Naive thymus-derived CD8-positive, alpha-beta T cell (primary cell): Measurements from ENCODE around the gene RPH3AL. TPM values are rescaled to one million over a fixed set of nuclear protein-coding genes. Genes with fewer than 3 reads are reported as not detected.
"Not testable (repeated sequence)": the region's sequence is repeated elsewhere in the genome, so short reads cannot be mapped to it uniquely, and the experiment has no call there.

Experiments used
- ATAC-seq, 2 donors: fragments of 150-1000 bp; cut with Tn5 transposase in 1 of 2; sonication (Bioruptor Pico), chemical (Tn5 transposase) in 1 of 2; 1 replicate in 1 of 2; 2 replicates in 1 of 2; pipeline ENCODE4 v1.10.0; 2021; ENCODE audit warnings: mild to moderate bottlenecking in 2 of 2, moderate library complexity in 2 of 2
- POLR2A ChIA-PET: fragments of 350-600 bp; sonication (Branson Sonifier 250); formaldehyde crosslinking; loops from one replicate; lab custom pipeline; 2021; ENCODE audit warnings: antibody characterized with exemption; lab: Charles Lee
- DNase-seq, 10 donors: peaks; one replicate each; pipeline versions ENCODE4 v3.0.0 to v3.0.0-alpha.2; 2020 to 2022
- H3K27ac Mint-ChIP-seq, 10 donors: one replicate each; pipeline ENCODE4 v1.8.0; 2020 to 2022; ENCODE audit warnings: mild to moderate bottlenecking in 10 of 10, mixed read lengths in 10 of 10, moderate library complexity in 4 of 10, inconsistent platforms in 1 of 10
- H3K27me3 Mint-ChIP-seq, 5 donors: one replicate each; pipeline ENCODE4 v1.8.0; 2021 to 2022; ENCODE audit warnings: mixed read lengths in 5 of 5
- H3K36me3 Mint-ChIP-seq, 3 donors: one replicate each; pipeline ENCODE4 v1.8.0; 2020 to 2022; ENCODE audit warnings: mixed read lengths in 3 of 3, mild to moderate bottlenecking in 2 of 3, inconsistent platforms in 1 of 3
- H3K4me1 Mint-ChIP-seq, 4 donors: one replicate each; pipeline ENCODE4 v1.8.0; 2021 to 2022; ENCODE audit warnings: mixed read lengths in 4 of 4
- H3K4me3 Mint-ChIP-seq, 10 donors: one replicate each; pipeline ENCODE4 v1.8.0; 2020 to 2022; ENCODE audit warnings: mild to moderate bottlenecking in 10 of 10, mixed read lengths in 10 of 10, moderate library complexity in 6 of 10, inconsistent platforms in 1 of 10
- H3K9me3 Mint-ChIP-seq, 9 donors: one replicate each; pipeline ENCODE4 v1.8.0; 2020 to 2022; ENCODE audit warnings: mixed read lengths in 9 of 9, mild to moderate bottlenecking in 3 of 9, inconsistent platforms in 1 of 9, moderate library complexity in 1 of 9
- polyA plus RNA-seq, 3 donors: library from polyadenylated mRNA; unstranded; fragments of 300-500 nt; fragmentation: Illumina TruSeq; gene quantifications; one replicate each; pipeline ENCODE4 v1.2.3, GENCODE V29; 2021
- total RNA-seq, 8 experiments: library from RNA in 2 of 8; stranded (reverse) in 2 of 8; gene quantifications; one replicate each; pipeline ENCODE4 v1.2.3 and lab custom pipeline; 2021 to 2026

RPH3AL gene
- total and polyA plus RNA-seq, 5 experiments from 2014 or later: 1.9 to 30.0 (median 5.7) TPM

DNA sequence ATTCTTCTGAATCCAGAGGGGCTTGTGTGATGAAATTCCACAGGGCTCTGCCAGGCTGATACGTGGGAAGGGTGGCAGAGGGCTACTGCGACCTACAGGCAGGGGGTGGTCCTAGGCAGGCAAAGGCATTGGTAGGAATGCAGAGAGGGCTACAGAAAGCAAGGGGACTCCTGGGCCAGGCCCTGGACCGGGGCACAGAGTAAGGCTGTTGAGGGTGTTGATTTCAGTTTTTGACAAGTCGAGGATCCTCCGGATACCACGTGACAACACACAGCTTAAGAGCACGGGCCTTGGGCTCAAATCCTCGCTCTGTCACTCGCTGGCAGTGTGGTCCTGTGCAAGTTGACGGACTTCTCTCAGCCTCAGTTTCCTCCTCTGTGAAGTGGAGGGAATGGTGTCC, 152.0 kb downstream of the RPH3AL start:
- Mint-ChIP-seq H3K9me3 (no peaks in the 10 kb centered on the region), H3K36me3 (peaks cover 0 to 4% (median 0%) of the 10 kb centered on the region in 3 donors), H3K27ac (peak overlapping the region in 1 of 10 donors; percentile 37)

DNA sequence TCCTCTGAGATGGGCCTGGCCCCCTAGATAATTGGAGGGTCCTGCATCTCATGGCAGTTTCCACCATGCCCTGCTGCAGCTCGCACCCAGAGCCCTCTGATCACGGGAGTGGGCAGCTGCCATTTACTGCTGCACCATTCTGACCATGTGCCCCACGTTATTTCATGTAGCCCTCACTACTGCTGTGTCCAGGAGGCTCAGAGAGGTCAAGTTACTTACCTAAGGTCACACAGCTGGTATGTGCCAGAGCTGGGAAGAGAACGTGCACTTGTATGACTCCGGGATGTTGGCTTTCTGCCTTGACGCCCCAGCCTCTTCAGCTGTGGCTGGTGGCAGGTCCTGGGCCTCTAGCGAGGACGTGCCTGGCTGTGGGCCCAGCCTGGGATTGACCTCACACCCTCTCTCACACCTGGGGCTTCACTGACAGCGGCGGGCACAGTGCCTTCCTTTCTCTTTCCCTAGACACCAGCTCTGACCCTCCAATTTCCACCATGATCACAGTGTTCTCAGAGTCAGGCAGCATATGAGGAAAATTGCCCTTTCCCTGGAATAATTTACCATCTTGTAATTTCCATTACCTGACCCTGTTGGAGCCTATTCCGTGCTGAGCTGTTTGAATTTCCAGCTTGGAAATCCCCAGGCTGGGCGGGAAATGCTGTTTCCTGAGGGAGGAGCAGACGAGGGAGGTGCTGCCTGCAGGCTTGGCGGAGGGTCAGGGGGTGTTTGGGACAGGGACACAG, 152.6 kb downstream of the RPH3AL start:
- ATAC-seq (no peak), DNase-seq (no peak)
- no peaks in the 10 kb centered on the region for H3K4me1 Mint-ChIP-seq
- peak overlapping the region in 1 of 10 donors; percentile 49 for H3K27ac Mint-ChIP-seq
- H3K27me3 Mint-ChIP-seq: peaks cover 4 to 40% (median 8%) of the 10 kb centered on the region in 5 donors
- H3K9me3 Mint-ChIP-seq: no peaks in the 10 kb centered on the region
- H3K4me3 Mint-ChIP-seq: no peak overlapping the region
- H3K36me3 Mint-ChIP-seq: peaks cover 0 to 4% (median 0%) of the 10 kb centered on the region in 3 donors
- POLR2A ChIA-PET: no interaction called here

More for the DNA sequence above, 152.0 kb downstream of the RPH3AL start:
- no peak overlapping the region for H3K4me3 Mint-ChIP-seq
- no peak for DNase-seq
- POLR2A ChIA-PET: no interaction called here
- ATAC-seq: no peak
- peaks cover 4 to 40% (median 8%) of the 10 kb centered on the region in 5 donors for H3K27me3 Mint-ChIP-seq
- no peaks in the 10 kb centered on the region for H3K4me1 Mint-ChIP-seq

DNA sequence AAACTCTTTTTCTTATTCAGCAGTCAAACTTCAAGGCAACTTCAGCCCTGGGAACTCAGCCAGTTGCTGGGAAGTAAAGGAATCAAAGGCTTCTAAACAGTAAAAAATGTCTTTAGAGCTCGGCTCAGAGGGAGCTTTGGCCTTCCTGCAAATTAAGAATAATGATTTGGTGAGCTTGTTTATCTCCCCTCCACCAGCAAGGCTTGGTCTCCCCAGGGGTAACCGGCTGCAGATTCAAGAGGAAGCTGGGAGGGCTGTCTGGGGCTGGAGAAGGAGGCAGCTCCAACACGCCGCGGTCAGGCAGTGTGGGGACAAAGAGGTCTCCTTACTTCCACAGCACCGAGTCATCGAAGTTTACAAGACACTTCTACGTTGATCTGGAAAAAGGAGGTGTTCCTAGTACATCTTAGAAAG, 153.4 kb downstream of the RPH3AL start:
- POLR2A ChIA-PET: interaction anchor here (0.6 kb wide), 1 partner anchor 129 kb away, joined by 3 read pairs; no protein-coding TSS in a partner anchor
- no peak overlapping the region for H3K27ac Mint-ChIP-seq
- DNase-seq: no peak

DNA sequence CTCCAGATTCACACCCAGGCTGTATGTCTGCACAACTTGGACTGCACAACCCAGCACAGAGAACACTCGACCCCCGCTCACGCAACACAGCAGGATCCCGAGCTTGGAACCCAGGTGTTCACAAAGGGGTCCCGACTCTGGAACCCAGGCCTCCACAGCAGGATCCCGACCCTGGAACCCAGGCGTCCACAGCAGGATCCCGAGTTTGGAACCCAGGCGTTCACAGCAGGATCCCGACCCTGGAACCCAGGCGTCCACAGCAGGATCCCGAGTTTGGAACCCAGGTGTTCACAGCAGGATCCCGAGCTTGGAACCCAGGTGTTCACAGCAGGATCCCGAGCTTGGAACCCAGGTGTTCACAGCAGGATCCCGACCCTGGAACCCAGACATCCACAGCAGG, 154.4 kb downstream of the RPH3AL start:
- H3K27me3 Mint-ChIP-seq: peaks cover 0 to 38% (median 8%) of the 10 kb centered on the region in 5 donors
- H3K36me3 Mint-ChIP-seq, H3K4me1 Mint-ChIP-seq, DNase-seq, POLR2A ChIA-PET, H3K4me3 Mint-ChIP-seq, ATAC-seq, H3K9me3 Mint-ChIP-seq: not testable (repeated sequence)
- H3K27ac Mint-ChIP-seq: peak overlapping the region in 1 of 10 donors; percentile 65

More for the DNA sequence above, 153.4 kb downstream of the RPH3AL start:
- Mint-ChIP-seq H3K36me3 (peaks cover 0 to 4% (median 0%) of the 10 kb centered on the region in 3 donors), H3K9me3 (no peaks in the 10 kb centered on the region), H3K27me3 (peaks cover 4 to 40% (median 8%) of the 10 kb centered on the region in 5 donors), H3K4me3 (no peak overlapping the region), H3K4me1 (no peaks in the 10 kb centered on the region)
- no peak for ATAC-seq

DNA sequence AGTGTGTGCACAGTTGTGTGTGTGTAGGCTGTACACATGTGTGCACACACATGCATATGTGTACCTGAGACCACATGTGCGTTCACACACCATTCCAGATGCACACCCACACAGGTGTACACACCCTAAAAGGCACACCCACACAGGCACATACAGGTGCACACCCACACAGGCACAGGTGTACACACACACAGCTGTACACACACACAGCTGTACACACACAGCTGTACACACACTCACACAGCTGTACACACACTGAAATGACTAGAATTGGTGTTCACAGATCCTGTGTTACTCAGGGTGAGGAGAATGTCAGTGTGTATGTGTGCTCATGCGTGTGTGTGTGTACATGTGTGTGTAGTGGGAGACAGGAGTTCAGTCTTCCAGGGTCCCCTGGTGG, 155.3 kb downstream of the RPH3AL start:
- ATAC-seq (no peak), DNase-seq (no peak)
- Mint-ChIP-seq H3K27me3 (peaks cover 0 to 37% (median 8%) of the 10 kb centered on the region in 5 donors), H3K4me1 (peaks cover 0 to 1% (median 0%) of the 10 kb centered on the region in 4 donors), H3K36me3 (peaks cover 0 to 4% (median 0%) of the 10 kb centered on the region in 3 donors), H3K4me3 (no peak overlapping the region), H3K9me3 (no peaks in the 10 kb centered on the region), H3K27ac (no peak overlapping the region)
- POLR2A ChIA-PET: no interaction called here

DNA sequence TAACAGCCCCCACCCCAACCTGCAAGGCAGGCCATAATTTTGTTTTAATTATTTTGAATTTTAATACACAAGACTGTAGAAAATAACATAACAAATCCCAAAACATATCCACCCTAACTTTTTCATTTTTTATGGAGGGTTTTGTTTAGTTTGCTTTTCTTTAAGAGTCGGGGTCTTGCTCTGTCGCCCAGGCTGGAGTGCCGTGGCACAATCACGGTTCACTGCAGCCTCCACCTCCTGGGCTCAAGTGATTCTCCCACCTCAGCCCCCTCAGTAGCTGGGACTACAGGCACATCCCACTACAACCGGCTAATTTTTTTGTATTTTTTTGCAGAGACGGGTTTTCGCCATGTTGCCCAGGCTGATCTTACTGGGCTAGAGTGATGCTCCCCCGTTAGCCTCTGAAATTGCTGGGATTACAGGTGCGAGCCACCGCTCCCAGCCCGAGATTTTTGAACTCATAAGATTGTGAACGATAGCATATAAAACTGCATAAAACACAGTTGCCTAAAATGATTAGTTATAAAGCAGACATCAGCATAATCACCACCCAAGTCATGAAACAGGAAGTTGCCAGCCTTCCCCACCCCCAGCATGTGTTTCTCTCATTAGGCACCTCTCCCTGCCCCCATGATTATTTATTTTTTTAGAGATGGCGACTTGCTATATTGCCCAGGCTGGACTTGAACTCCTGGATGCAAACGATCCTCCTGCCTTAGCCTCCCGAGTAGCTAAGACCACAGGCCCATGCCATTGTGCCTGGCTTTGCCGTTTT, 157.6 kb downstream of the RPH3AL start:
- ATAC-seq: no peak
- no peak overlapping the region for H3K4me3 Mint-ChIP-seq
- H3K27ac Mint-ChIP-seq: peak overlapping the region in 1 of 10 donors; percentile 22
- H3K36me3 Mint-ChIP-seq: peaks cover 0 to 4% (median 0%) of the 10 kb centered on the region in 3 donors
- peaks cover 0 to 1% (median 0%) of the 10 kb centered on the region in 4 donors for H3K4me1 Mint-ChIP-seq
- peaks cover 0 to 29% (median 8%) of the 10 kb centered on the region in 5 donors for H3K27me3 Mint-ChIP-seq
- H3K9me3 Mint-ChIP-seq: no peaks in the 10 kb centered on the region
- POLR2A ChIA-PET: no interaction called here
- DNase-seq: no peak

DNA sequence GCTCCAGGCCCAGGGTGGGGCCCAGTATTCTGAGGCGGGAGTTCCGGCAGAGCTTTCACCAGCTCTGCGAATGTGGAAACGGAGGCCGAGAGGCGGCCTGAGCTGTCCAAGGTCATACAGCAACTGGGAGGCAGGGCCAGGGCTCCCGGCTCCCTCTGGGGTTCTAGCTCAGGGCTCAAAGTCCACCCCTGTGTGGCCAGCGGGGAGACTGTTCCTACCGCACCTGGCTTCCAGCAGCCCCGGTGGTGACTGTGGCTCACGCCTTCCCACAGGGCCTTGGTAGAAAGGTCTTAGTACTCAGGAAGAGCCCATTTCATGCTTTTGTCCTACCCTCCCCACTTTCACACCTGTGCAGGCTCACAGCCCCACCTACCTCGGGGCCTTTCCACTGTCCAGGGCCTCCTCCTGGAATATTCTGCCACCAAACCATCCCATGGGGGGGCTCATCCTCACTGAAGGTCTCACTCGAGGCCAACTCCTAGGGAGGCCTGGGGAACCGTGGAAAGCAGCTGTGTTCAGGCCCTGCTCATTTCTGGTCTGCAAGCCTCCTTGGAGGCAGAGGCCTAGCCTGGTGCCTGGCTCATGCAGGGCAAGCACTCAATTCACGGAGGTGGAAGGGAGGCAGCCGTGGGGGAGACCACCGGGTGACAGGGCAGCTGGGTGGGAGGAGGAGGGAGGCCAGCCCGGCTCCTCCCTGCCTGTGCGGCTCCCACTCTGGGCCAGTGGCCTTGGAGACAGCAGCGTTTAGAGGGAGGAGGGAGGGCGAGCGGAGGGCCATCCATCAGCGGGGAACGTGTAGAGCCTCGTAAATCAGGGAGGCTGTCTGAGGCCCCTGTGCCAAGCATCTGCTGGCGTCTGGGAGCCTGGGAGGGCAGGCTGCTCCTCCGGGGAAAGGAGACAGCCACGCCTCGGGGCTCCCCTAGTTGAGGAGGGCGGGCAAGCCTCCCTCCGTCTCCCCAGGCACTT, 158.5 kb downstream of the RPH3AL start:
- Mint-ChIP-seq H3K9me3 (no peaks in the 10 kb centered on the region), H3K27me3 (peaks cover 0 to 20% (median 6%) of the 10 kb centered on the region in 5 donors), H3K4me1 (peaks cover 0 to 1% (median 0%) of the 10 kb centered on the region in 4 donors), H3K4me3 (no peak overlapping the region), H3K36me3 (peaks cover 0 to 4% (median 0%) of the 10 kb centered on the region in 3 donors), H3K27ac (no peak overlapping the region)
- POLR2A ChIA-PET: no interaction called here
- DNase-seq (no peak), ATAC-seq (no peak)

DNA sequence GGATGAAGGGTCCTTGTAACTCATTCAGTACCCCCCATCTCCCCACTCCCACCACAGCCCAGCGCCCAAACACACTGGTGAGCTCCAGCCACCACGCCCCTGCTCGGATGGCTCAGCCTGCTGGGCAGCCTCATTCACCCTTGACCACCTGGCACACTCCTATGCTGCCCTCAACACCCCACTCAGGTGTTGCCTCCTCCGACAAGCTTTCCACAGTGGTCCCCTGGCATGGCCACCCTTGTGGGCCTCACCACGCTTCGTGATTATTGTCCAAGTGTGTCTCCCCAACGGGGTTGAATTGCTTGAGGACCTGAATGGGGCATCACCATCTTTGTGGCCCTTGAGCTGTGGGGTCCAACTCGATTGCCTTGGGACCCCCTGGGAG, 159.2 kb downstream of the RPH3AL start:
- H3K4me1 Mint-ChIP-seq: peaks cover 0 to 1% (median 0%) of the 10 kb centered on the region in 4 donors
- no peak overlapping the region for H3K4me3 Mint-ChIP-seq
- ATAC-seq (no peak), DNase-seq (no peak)
- POLR2A ChIA-PET: no interaction called here
- H3K27ac Mint-ChIP-seq: no peak overlapping the region
- no peaks in the 10 kb centered on the region for H3K9me3 Mint-ChIP-seq
- H3K27me3 Mint-ChIP-seq: peaks cover 0 to 16% (median 3%) of the 10 kb centered on the region in 5 donors
- H3K36me3 Mint-ChIP-seq: no peaks in the 10 kb centered on the region

DNA sequence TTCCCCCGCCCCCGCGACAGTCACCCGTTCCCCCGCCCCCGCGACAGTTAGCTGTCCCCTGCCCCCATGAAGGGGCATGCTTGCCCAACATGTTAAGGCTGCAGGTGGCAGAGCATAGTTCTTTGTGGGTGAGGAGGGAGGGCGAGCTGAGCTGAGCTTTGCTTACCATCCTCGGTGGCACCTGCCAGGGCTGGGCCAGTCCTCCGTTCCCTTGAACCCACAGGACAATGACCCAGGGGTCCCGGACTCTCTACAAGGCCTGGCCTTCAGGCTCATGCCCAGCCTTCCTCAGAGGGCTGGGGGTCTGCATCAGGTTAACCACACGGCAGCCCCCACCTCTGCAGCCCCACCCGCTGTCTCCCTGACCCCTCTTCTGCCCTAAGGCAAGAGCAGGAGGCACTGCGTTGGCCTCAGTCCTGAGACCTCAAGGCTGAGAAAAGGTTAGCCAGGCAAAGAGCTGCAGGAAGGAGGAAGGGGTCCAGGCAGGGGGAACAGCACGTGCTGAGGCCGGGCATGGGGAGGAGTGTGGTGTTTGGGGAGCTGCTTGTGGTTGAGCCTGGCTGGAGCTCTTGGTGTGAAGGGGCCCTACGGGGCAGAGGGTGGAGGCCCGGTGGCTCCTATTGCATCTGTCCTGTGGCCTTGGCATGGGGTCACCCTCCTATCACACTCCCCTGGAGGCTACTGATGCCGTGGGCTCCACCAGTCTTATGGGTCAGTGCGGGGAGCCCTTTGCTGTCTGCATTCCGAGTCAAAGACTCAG, 159.8 kb downstream of the RPH3AL start:
- DNase-seq (no peak), ATAC-seq (no peak)
- Mint-ChIP-seq H3K36me3 (no peaks in the 10 kb centered on the region), H3K9me3 (no peaks in the 10 kb centered on the region), H3K4me3 (no peak overlapping the region), H3K4me1 (peaks cover 0 to 1% (median 0%) of the 10 kb centered on the region in 4 donors), H3K27ac (no peak overlapping the region), H3K27me3 (peaks cover 0 to 13% (median under 1%) of the 10 kb centered on the region in 5 donors)
- POLR2A ChIA-PET: no interaction called here

DNA sequence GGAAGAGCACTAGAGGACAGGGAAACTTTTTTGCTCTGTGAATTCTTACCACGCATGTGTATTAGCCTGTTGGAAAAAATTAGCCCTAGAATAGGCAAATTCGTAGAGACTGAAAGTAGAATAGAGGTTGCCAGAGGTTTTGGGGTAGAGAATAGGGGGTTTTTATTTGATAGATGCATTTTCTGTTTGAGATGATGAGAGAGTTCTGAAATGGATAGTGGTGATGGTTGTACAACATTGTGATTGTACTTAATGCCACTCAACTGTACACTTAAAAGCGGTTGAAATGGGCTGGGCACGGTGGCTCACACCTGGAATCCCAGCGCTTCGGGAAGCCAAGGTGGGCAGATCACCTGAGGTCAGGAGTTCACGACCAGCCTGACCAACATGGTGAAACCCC, 163.2 kb downstream of the RPH3AL start:
- DNase-seq (no peak), ATAC-seq (no peak)
- POLR2A ChIA-PET: no interaction called here
- H3K4me1 Mint-ChIP-seq: peaks cover 0 to 13% (median 2%) of the 10 kb centered on the region in 4 donors
- no peaks in the 10 kb centered on the region for H3K36me3 Mint-ChIP-seq
- no peak overlapping the region for H3K4me3 Mint-ChIP-seq
- H3K9me3 Mint-ChIP-seq: no peaks in the 10 kb centered on the region
- peaks cover 0 to 23% (median 11%) of the 10 kb centered on the region in 5 donors for H3K27me3 Mint-ChIP-seq
- peak overlapping the region in 2 of 10 donors; percentile 28 to 66 for H3K27ac Mint-ChIP-seq

DNA sequence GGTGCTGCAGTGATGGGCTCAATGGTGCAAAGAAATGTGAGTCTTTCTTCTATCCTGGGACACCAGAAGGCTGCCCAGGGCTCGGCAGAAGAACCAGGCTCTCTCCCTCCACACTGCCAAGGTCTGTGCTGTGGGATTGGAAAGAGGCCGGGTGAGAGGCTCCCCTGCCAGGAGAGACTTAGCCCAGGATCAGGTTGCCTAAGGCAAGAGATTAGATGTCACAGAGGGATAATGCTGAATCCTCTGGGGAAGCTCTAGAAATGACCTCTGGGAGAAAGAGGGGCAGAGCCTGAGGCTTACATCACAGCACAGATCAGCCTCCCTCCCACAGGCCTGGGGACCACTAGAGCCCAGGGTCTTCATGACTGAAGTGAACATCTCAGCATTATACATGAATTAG, 165.5 kb downstream of the RPH3AL start:
- POLR2A ChIA-PET: no interaction called here
- ATAC-seq: no peak
- Mint-ChIP-seq H3K27ac (no peak overlapping the region), H3K4me1 (peaks cover 0 to 13% (median 3%) of the 10 kb centered on the region in 4 donors), H3K4me3 (no peak overlapping the region), H3K27me3 (peaks cover 9 to 46% (median 28%) of the 10 kb centered on the region in 5 donors), H3K9me3 (no peaks in the 10 kb centered on the region), H3K36me3 (no peaks in the 10 kb centered on the region)
- DNase-seq: no peak
